ENCODE data around the gene CTDNEP1.
"Not testable (repeated sequence)": the region's sequence is repeated elsewhere in the genome, so short reads cannot be mapped to it uniquely, and the experiment has no call there.

Gene CTDNEP1

GRCh38 chr17:7243838-7244237 is 7.7 kb downstream of the CTDNEP1 start:
- DNase-seq: not testable (repeated sequence)

DNA sequence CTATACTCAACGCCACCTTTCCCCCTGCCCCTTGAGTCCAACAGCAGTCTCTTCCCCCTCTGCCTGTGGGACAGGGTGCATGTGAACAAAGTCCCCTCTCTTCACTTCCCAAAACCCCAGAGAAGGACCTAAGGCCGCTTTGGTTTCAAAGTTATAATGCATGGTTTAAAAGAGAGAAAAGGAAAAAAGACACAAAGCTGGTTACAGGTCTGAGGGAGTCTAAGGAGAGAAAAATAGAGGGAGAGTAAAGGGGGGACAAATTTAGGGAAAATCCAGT is 8.1 kb downstream of the CTDNEP1 start:
- DNase-seq: no peak

GRCh38 chr17:7242717-7243452 is 8.6 kb downstream of the CTDNEP1 start:
- peak; percentile 92 for DNase-seq

DNA sequence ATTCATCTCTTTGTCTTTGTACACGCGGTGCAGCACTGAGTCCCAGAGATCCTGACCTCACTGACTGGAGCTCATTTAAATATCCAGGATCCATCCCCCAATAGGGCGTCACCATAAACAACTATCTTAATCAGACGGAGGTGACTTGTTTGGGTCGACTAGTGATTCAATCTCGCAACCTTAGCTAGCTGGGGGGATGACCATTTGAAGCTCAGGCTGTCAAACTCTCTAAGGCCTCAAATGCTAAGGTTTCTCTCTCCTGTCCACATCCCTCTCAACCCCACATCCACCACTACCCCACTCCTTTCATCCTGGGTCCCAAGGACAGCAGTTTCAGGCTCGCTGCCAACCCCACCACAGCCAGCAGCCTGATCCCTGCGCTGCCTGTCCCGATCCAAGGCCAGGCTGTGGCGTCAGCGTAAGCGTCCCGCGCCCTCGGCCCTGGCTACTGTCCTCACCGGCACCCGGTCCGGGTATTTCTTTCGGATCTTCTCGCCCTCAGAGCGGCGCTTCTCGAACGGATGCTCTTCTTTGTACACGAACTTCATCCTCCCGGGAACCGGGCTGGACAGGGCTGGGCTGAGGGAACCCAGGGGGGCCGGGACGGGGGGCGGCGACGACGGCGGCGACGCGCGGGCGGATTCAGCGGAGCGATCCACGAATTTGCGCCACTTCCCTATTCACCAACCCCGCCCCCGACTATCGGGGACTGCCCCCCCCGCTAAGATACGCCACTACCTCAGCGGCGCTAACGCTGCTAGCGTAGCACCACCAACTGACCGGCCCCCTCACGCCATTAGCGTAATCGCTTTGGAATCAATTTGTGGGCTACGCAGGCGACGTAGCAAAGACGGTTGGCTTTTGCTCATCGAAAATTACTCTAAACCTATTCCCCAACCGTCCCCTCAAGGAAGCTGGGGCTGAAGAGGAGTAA is 9.5 kb downstream of the CTDNEP1 start, which contains the start of gene GABARAP:
Gene GABARAP (minus strand): TSS at position 667 of the 934 bp plus-strand sequence. CDS start 119 bp downstream, at position 548.
- DNase-seq: peak; percentile 89

DNA sequence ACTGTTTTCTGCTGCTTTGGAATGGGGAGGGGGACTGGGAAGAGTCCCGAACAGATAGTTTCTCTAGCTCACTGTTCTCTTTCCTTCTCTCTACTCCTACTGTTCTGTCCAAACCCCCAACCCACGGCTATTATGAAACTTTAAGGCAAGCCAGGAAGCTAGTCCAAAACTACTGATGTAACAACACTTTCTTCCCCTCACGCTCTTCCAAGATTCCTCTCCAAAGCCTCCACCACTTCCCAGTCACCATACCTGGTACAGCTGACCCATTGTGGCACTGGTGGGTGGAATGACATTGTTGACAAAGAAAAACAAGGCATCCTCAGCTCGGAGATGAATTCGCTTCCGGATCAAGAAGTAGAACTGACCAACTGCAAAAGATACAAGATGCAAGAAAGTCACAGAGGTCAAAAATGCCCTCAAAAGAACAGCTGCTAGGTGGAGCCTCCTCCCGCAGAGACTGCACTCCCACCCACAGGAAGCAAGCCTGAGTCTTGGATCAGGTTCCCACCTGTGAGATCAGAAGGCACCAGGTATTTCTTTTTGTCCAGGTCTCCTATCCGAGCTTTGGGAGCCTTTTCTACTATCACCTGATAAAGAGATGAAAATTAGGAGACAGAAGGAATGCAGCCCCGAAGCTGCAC is 10.3 kb downstream of the CTDNEP1 start:
- no peak for DNase-seq

- no peak for DNase-seq
Measured at GRCh38 chr17:7240375-7240774, 11.2 kb downstream of the CTDNEP1 start.

- peak; percentile 100 for DNase-seq
Measured at GRCh38 chr17:7239091-7240027, 12.2 kb downstream of the CTDNEP1 start, which contains the start of gene PHF23. TSS of gene PHF23 (minus strand) at chr17:7239457. CDS start at chr17:7239279, 178 bp downstream.

GRCh38 chr17:7238420-7239090 is 13.0 kb downstream of the CTDNEP1 start:
- no peak for DNase-seq

DNA sequence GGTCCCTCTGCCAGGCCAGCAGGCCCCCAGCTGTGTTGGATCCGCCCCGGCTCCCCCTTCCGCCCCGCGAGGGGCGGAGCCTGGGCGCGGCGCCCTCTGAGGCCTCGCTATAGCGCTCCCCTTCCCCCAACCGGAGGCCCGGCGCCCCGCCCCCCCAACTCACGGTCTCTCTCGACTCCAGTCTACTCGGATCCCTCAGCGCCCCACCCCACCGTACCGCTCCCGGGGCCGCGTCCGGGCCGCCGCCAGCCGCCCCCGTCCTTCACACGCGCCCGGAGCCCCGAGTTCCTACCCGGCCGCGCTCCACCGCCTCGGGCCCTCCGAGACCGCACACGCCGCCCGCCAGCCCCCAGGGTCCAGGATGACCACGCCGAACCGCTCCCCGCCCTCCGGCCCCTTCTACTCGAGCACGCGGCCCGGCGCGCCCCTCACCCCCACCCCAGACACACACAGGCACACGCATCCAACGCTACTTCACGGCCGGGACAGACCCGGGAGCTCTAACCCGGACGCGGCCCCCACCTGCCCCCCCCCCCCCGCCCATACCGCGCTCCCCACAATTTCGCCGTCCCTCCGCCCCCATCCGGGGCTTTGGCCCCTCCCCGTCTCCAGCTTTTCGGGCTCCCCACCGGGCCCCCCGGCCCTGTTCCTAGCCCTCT is 13.6 kb downstream of the CTDNEP1 start:
- DNase-seq: peak; percentile 91

DNA sequence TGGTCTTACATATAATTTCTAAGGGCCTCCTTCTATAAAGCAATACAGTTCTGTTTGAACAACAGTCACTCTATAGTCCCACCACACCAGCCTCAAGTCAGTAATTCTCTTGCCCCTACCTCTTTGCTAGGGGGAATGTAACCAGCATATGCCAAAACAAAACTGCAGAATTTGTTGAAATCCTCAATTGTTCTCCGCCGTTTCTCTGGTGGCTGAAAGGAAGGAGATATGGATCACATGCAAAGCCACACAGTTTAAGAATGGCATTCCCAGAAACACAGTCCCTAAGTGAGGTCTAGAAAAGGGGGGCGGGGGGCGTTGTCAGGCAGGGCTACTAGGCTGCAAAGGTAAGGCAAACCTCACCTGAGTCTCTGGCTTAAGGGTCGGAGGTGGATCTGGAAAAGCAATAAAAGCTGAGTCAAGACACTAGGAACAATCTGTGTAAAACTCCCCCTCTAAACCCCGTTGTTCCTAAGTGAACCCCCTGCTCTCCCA is 14.2 kb downstream of the CTDNEP1 start:
- no peak for DNase-seq

DNA sequence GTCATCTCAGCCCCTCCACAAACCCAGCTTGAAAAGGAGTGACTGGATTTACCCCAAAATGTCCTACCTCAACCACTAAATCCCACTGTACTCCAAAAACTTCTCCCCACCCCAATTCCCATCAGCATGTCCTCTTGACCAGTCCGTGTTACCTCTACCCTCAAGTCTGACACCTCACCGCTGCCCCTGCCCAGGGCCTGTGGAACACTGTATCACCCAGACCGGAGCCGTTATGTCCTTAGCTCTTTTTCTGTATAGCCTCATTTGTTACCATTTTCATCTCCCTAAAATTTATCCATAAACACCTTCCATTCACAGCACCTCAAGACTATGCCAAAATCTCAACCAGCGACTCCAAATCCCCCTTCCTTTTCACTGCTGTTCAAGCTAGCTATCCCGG is 14.7 kb downstream of the CTDNEP1 start:
- no peak for DNase-seq

DNA sequence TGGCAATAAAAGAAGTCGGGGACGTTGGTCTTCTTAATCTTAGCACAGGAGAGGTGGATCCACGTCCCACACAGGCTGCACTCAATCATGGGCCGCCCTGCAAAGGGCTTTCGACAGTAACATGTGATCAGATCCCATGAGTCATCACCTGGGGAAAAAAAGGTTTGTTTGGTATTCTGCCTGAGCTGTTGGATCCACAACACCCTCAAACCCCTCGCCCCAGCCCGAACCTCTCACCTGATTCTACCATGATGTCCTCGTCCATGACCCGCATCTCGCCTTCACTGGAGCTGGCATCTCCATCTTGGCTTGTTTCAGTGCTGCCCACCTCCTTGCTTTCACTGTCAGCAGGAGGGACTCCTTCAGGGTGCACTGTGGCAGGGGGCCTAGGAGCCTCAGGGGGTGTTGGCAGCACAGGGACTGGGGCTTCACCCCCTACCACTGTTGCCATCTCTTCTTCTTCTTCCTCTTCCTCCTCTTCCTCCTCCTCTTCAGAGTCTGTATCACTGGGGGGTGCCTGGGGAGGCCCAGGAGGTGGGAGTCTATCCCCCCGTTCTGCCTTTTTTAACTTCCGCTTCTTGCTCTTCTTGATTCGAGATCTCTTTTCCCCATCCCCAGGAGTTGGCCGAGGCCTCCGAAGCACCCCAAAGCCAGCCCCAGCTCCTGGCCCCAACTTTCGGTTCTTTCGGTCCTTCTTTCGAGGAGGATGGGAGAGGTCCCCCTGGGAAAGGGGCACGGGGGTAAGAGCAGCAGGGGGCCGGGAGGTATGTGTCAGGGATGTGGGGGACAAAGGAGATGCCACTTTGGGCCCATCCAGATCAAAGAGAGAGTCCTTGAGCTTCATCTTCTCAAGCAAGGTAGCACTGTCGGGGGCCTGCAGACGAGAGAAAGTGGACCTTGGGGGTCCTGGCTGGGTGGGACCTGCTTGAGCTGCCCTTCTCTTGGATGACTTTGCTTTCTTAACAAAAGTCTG is 15.6 kb downstream of the CTDNEP1 start:
- DNase-seq: no peak

- peak; percentile 97 for DNase-seq
Measured at GRCh38 chr17:7234083-7234951, 17.2 kb downstream of the CTDNEP1 start, which contains the start of gene DVL2. TSS of gene DVL2 (minus strand) at chr17:7234517. CDS start at chr17:7234262, 255 bp downstream.

DNA sequence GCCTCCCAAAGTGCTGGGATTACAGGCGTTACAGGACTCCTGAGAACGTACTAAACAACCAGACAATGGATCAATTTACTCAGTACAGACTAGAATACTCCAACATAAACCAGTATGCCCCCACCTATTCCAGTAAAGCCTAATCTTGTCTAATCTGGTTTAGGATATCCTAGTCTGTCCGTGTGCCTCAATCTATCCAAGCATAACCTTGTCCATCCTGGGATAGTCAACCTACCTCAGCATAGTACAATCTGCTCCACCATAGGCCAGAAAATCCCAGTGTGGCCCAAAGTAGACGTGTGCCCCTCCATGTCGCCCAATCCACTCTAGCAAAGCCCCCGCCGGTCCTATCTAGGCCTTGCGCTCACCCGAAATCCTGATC is 17.8 kb downstream of the CTDNEP1 start:
- DNase-seq: no peak

- DNase-seq: no peak
Measured at GRCh38 chr17:7232114-7232513, 19.4 kb downstream of the CTDNEP1 start.

DNA sequence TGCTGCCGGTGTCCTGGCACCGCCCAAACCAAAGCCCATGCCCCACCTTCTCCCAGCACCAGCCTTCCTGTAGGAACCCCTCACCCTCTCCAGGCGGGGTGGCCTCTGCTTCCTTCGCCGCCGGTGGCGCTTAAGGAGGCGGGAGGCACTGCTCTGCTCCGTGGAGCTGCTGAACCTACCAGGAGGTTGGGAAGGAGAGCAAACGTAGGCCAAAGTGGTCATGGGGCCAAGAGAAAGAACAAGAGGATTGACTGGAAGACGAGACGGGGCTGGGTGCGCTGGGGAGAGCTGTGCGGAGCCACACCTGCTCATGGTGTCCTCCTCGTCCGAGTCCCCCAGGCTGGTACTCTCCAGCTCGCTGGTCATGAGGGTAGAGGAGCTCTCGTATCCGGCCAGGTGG is 22.0 kb downstream of the CTDNEP1 start:
- DNase-seq: no peak

DNA sequence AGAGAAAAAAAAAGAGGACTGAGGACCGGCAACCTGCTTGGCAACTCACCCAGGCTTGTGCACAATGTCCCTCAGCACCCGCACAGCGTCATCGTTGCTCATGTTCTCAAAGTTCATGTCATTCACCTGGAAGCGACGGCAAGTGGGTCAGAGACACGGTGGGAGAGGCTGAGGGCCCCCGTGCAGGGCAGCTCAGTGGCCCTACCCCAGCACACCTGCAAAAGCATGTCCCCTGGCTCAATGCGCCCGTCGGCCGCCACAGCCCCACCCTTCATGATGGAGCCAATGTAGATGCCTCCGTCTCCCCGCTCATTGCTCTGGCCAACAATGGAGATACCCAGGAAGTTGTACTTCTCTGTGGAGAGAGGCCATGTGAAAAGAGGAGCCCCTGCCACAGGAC is 22.6 kb downstream of the CTDNEP1 start:
- DNase-seq: no peak

Data from activated CD4-positive, alpha-beta T cell treated with anti-CD3 and anti-CD28 coated beads, Interleukin-10, Interleukin-2, amounts not matched to agents 100 ng/mL and 50 ng/mL, durations not matched to agents 16 hours and 8 hours (primary cell).